Germinal center (tissue), 1 donor: ENCODE results near the gene TBX21.

Source experiments
- DNase-seq: peaks from one replicate; pipeline ENCODE4 v3.0.0; 2012; ENCODE audit warnings: mixed read lengths, low spot score

Gene TBX21, protein sequence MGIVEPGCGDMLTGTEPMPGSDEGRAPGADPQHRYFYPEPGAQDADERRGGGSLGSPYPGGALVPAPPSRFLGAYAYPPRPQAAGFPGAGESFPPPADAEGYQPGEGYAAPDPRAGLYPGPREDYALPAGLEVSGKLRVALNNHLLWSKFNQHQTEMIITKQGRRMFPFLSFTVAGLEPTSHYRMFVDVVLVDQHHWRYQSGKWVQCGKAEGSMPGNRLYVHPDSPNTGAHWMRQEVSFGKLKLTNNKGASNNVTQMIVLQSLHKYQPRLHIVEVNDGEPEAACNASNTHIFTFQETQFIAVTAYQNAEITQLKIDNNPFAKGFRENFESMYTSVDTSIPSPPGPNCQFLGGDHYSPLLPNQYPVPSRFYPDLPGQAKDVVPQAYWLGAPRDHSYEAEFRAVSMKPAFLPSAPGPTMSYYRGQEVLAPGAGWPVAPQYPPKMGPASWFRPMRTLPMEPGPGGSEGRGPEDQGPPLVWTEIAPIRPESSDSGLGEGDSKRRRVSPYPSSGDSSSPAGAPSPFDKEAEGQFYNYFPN

DNA sequence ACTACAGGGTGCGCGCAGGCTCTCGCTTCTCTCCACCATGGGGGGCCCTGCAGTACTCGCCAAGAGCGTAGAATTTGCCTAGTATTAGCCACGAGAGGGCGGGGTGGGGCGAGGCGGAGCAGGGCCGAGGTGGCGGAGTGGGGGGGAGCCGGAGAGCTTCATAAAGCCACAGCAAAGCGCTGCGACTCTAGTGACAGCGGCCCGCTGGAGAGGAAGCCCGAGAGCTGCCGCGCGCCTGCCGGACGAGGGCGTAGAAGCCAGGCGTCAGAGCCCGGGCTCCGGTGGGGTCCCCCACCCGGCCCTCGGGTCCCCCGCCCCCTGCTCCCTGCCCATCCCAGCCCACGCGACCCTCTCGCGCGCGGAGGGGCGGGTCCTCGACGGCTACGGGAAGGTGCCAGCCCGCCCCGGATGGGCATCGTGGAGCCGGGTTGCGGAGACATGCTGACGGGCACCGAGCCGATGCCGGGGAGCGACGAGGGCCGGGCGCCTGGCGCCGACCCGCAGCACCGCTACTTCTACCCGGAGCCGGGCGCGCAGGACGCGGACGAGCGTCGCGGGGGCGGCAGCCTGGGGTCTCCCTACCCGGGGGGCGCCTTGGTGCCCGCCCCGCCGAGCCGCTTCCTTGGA, at the start of gene TBX21:
Gene TBX21 (plus strand): TSS at position 190 of the 627 bp plus-strand sequence. CDS start 219 bp downstream, at position 409.
- peak; percentile 90 for DNase-seq

- no peak for DNase-seq
Observed at GRCh38 chr17:47684025-47684424, 49.0 kb upstream of the TBX21 start.

DNA sequence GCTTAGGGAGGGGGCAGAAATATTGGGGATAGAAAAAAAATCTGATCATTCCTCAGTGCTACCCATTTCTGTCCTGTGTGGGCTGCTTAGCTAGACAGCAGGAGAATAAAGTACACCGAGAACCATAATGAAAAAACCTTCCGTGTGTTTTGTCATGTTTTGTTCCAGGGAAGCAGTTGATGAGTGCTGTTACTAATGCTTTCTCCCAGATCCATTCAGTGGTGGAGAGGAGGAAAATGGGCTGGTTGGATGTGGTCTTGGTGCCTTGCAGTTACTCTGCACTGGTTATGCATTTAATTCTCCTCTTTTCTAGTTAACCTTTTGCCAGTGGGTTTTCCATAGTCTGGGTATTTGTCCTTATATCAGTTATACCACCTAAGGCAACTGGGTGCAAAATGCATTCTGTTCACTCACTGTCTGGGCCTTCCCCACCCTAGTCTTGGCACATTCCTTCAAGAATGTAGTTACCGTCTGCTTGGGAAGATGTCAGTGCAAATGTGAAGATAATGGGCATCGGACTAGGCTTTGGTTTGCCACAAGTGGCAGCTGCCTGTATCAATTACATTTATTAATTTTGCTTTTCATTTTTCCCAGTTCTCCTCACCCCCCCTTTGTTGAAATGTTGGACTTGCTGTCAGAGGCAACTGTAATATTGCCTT, 48.4 kb upstream of the TBX21 start:
- no peak for DNase-seq

DNA sequence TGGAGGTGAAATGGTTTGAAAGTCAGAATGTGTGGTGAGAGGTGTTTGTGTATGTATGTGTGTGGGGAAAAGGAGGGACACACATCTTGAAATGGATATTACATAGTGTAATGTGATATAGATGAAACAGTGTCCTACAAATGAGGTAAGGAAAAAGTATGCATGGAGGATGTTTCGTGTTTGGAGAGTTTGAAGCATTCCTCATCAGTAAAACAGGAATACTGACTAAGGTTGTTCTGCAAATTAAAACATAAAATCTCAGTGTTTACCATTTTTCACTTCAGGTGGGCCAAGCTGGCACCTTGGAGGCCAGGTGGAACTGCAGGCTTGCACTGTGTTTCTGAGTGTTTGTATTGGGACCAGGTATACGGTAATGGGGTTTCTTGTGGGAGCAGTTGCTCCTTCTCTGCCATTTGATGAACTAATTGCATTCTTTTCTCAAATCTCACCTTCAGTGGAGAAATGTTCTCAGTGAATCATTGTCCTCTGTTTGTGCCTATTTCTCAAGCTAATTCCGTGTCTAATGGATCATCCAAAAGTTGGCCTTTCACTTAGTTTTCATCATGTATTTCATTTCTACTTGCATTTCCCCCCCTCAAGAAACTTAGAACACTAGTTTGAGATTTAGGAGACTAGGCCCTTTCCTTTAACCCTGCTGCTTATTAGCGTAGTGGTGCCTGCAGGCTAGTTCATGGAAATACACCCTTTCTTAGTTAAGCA, 47.3 kb upstream of the TBX21 start:
- DNase-seq = no peak

- no peak for DNase-seq
Observed at GRCh38 chr17:47686276-47686635, 46.8 kb upstream of the TBX21 start.

GRCh38 chr17:47686664-47687327, 46.2 kb upstream of the TBX21 start:
- no peak for DNase-seq

DNA sequence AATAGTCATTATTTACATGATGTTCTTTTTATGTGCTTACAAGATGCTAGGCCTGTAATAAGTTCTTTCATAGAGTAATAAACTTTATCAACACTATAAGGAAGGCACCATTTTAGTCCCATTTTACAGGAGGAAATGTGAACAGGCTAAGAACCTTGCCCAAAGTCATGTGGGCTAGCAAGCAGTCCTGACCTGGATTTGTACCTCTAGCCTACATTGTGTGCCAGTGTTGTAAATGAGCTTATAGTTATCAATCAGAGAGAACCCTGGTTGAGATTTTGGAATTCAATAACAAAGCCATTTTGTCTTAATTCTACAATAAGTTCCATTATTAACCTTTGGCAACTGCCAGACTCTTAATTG, 45.7 kb upstream of the TBX21 start:
- DNase-seq = no peak

GRCh38 chr17:47687748-47688147, 45.3 kb upstream of the TBX21 start:
- DNase-seq = no peak

- DNase-seq = no peak
Observed at GRCh38 chr17:47690121-47690520, 42.9 kb upstream of the TBX21 start.

GRCh38 chr17:47692137-47692894, 40.7 kb upstream of the TBX21 start:
- no peak for DNase-seq

GRCh38 chr17:47692895-47693730, 39.9 kb upstream of the TBX21 start:
- no peak for DNase-seq

- DNase-seq = peak; percentile 47
Observed at GRCh38 chr17:47693731-47694580, 39.1 kb upstream of the TBX21 start, which contains the start of gene TBKBP1. TBKBP1 (plus strand) TSS chr17:47694161; CDS start chr17:47696113, 1,952 bp downstream.

- DNase-seq = no peak
Observed at GRCh38 chr17:47694581-47695428, 38.2 kb upstream of the TBX21 start.

DNA sequence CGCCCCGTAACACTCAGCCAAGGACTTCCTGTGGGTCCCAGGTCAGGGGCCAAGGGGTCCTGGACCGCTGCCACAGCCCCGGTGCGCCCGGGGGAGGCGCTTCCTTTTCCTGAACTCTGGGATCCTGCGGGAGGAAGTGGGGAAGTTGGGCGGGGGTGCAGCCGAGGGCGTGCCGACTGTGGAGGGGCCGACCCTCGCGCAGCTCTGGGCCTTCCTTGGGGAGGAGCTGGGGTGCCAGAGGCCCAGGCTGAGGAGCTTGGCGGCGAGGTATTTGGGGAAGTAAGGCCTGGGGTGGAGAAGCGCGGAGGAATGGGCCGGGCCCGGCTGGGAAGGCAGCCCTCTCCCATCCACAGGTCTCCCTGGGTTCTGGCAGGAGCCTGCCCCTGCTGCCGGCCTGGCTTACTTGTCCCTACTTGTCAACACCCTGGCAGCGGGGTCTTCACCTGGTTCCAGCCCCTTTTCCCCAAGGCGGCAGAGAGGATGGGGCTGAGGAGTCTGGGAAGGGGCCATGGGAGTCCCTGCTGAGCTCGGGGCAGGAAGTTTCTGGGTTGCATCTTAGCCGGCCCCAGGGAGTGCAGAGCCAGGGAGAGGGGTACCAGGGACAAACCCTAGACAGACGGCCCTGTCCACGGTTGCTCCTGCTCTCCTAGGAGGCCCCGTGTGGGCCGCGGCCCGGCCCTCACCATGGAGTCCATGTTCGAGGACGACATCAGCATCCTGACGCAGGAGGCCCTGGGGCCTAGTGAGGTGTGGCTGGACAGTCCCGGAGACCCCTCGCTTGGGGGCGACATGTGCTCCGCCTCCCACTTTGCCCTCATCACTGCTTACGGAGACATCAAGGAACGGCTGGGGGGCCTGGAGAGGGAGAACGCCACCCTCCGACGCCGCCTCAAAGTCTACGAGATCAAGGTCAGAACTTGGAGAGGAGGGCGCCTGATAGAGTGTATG, 37.3 kb upstream of the TBX21 start:
- DNase-seq = no peak

GRCh38 chr17:47696717-47697642, 36.1 kb upstream of the TBX21 start:
- DNase-seq = no peak
